Osteoblast (primary cell): Measurements from ENCODE around the gene UFM1. TPM values are rescaled to one million over a fixed set of nuclear protein-coding genes. Genes with fewer than 3 reads are reported as not detected.

Experiments used
- DNase-seq: peaks from one replicate; pipeline ENCODE4 v3.0.0; 2011; ENCODE audit warnings: low spot score, mixed read lengths; ENCODE audit not compliant: insufficient read length; ENCODE audit errors: missing footprints
- H2AFZ ChIP-seq: 2 replicates; pipeline ENCODE4 v1.6.0; 2011; ENCODE audit warnings: mild to moderate bottlenecking, low read length
- H3K27ac ChIP-seq: 2 replicates; pipeline ENCODE4 v1.5.1; 2011; ENCODE audit warnings: mild to moderate bottlenecking, low read depth, low read length, moderate library complexity
- H3K27me3 ChIP-seq: 2 replicates; pipeline ENCODE4 v1.6.0; 2012; ENCODE audit warnings: mild to moderate bottlenecking, control low read depth, inconsistent platforms, low read length, moderate library complexity; ENCODE audit not compliant: insufficient read depth
- H3K36me3 ChIP-seq: 2 replicates; pipeline ENCODE4 v1.5.1; 2011; ENCODE audit warnings: mild to moderate bottlenecking, low read length, control low read depth, moderate library complexity; ENCODE audit not compliant: insufficient read depth
- H3K4me1 ChIP-seq: 2 replicates; pipeline ENCODE4 v1.5.1; 2011; ENCODE audit warnings: mild to moderate bottlenecking, low read length, control low read depth, moderate library complexity; ENCODE audit not compliant: insufficient read depth
- H3K4me2 ChIP-seq: 2 replicates; pipeline ENCODE4 v1.6.0; 2011; ENCODE audit warnings: mild to moderate bottlenecking, low read length; ENCODE audit not compliant: insufficient read depth
- H3K4me3 ChIP-seq: fragments of 200-600 bp; sonication (generic); 3 replicates; pipeline ENCODE4 v1.5.1; 2012; ENCODE audit warnings: mild to moderate bottlenecking, low read length, inconsistent platforms; ENCODE audit not compliant: insufficient read depth
- H3K79me2 ChIP-seq: 2 replicates; pipeline ENCODE4 v1.6.0; 2012; ENCODE audit warnings: mild to moderate bottlenecking, low read length, control low read depth, inconsistent platforms; ENCODE audit not compliant: insufficient read depth
- H3K9me3 ChIP-seq: 2 replicates; pipeline ENCODE4 v1.5.1; 2011; ENCODE audit warnings: low read depth, low read length, control low read depth
- H4K20me1 ChIP-seq: 2 replicates; pipeline ENCODE4 v1.6.0; 2012; ENCODE audit warnings: mild to moderate bottlenecking, low read length, control low read depth; ENCODE audit not compliant: insufficient read depth
- total RNA-seq: library from RNA; depleted of rRNA; stranded (reverse); fragments of >200 nt; gene quantifications from 2 replicates; pipeline ENCODE4 v1.2.3, GENCODE V29; 2012
- TF ChIP-seq, protein P1 (sequence below): IDR thresholded peaks from 2 replicates; pipeline ENCODE4 v1.5.1; 2011; ENCODE audit warnings: mild to moderate bottlenecking, low read depth, low read length, moderate library complexity; ENCODE audit errors: extremely low read depth

Gene UFM1
- total RNA-seq, 1 donor: 110 TPM

DNA sequence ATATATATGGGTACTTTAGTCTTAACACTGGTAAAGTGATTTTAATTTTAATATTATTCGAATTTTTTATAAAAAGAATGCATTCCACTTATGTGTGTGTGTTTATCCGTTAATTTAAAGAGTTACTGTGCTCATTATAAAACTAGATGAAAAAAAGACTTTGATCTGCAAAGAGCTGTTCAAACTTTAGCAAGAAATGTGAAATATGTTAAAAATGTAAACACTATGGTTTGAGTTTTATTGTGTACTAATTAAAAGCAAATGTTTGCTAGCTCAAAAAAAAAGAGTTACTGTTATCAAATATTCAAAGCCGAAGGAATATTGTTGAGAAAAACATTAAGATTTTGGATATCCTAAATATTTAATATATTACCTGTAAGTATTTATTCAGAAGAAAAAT lies 34.5 kb downstream of the UFM1 start:
- Histone ChIP-seq H3K27ac (no peak overlapping the region), H3K4me2 (no peak overlapping the region), H4K20me1 (no peaks in the 10 kb centered on the region), H3K4me1 (no peaks in the 10 kb centered on the region), H2AFZ (no peak overlapping the region), H3K36me3 (no peaks in the 10 kb centered on the region), H3K27me3 (peaks cover 10% of the 10 kb centered on the region), H3K79me2 (no peaks in the 10 kb centered on the region), H3K9me3 (no peaks in the 10 kb centered on the region), H3K4me3 (no peak overlapping the region)
- TF ChIP-seq, protein P1, sequence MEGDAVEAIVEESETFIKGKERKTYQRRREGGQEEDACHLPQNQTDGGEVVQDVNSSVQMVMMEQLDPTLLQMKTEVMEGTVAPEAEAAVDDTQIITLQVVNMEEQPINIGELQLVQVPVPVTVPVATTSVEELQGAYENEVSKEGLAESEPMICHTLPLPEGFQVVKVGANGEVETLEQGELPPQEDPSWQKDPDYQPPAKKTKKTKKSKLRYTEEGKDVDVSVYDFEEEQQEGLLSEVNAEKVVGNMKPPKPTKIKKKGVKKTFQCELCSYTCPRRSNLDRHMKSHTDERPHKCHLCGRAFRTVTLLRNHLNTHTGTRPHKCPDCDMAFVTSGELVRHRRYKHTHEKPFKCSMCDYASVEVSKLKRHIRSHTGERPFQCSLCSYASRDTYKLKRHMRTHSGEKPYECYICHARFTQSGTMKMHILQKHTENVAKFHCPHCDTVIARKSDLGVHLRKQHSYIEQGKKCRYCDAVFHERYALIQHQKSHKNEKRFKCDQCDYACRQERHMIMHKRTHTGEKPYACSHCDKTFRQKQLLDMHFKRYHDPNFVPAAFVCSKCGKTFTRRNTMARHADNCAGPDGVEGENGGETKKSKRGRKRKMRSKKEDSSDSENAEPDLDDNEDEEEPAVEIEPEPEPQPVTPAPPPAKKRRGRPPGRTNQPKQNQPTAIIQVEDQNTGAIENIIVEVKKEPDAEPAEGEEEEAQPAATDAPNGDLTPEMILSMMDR: no peak
- no peak for DNase-seq

DNA sequence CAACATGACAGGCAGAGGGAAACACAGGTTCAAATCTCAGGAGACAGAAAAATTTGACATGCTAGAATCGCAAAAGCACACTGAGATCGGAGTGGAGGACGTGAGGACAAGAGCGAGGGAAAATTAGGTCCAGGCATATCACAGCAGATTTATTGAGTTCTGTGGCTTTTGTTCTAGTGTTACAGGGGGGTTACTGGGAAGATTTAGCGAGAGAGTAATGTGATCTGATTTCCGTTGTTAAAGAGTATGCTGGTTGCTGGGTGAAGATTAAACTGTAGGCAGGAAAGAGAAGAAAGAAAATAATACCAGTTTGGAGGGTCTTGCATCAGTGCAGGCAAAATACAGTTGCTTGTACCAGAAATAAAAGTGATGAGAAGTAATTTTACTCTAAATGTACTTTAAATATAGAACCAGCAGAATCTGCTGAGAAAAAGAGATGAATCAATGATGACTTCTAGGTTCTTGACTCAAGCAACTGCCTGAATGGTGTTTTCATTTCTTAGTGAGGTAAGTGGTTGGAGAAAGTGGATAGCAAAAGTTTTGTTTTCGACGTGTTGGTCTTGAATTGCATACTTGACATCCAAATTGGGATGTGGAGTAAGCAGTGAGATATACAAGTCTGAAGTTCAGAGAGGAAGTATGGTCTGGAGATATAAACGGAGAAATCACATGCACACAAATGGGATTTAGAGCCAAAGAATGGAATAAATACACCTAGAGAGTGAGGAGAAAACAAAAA lies 35.7 kb downstream of the UFM1 start:
- H3K79me2 ChIP-seq: no peaks in the 10 kb centered on the region
- H2AFZ ChIP-seq: no peak overlapping the region
- H3K4me1 ChIP-seq: no peaks in the 10 kb centered on the region
- TF ChIP-seq, protein P1: no peak
- no peak for DNase-seq
- H3K27me3 ChIP-seq: peaks cover 10% of the 10 kb centered on the region
- H3K4me3 ChIP-seq: no peak overlapping the region
- no peaks in the 10 kb centered on the region for H4K20me1 ChIP-seq
- H3K36me3 ChIP-seq: no peaks in the 10 kb centered on the region
- H3K4me2 ChIP-seq: no peak overlapping the region
- H3K27ac ChIP-seq: no peak overlapping the region
- no peaks in the 10 kb centered on the region for H3K9me3 ChIP-seq

DNA sequence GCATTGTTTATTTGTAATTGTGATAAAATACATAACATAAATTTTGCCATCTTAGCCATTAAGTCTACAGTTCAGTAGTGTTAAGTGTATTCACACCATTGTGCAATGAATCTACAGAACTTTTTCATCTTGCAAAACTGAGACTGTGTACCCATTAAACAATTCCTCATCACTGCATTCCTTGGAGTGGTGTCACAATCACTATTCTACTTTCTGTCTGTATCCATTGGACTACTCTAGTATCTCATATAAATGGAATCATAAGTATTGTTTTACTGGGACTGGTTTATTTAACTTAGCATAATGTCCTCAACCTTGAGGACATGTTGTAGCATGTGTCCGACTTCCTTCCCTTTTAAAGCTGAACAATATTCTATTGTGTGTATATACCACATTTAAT lies 36.8 kb downstream of the UFM1 start:
- Histone ChIP-seq H3K4me2 (no peak overlapping the region), H3K27ac (no peak overlapping the region), H3K9me3 (no peaks in the 10 kb centered on the region), H2AFZ (no peak overlapping the region), H3K27me3 (peaks cover 10% of the 10 kb centered on the region), H3K36me3 (no peaks in the 10 kb centered on the region), H4K20me1 (no peaks in the 10 kb centered on the region), H3K4me3 (no peak overlapping the region), H3K4me1 (no peaks in the 10 kb centered on the region), H3K79me2 (no peaks in the 10 kb centered on the region)
- no peak for DNase-seq
- TF ChIP-seq, protein P1: no peak

DNA sequence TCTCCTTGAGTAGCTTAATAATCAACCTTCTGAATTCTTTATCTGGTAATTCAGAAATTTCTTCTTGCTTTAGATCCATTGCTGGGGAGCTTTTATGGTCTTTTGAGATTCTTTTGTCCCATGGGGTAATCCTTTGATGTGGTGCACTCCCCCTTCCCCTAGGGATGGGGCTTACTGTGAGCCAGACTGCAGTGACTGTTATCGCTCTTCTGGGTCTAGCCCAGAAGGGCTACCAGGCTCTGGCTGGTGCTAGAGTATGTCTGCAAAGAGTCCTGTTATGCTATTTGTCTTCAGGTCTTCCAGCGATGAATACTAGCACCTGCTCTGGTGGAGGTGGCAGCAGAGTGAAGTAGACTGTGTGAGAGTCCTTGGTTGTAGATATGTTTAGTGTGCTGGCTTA lies 41.7 kb downstream of the UFM1 start:
- no peak overlapping the region for H3K4me3 ChIP-seq
- H3K4me2 ChIP-seq: no peak overlapping the region
- no peak for DNase-seq
- no peaks in the 10 kb centered on the region for H3K9me3 ChIP-seq
- H3K79me2 ChIP-seq: no peaks in the 10 kb centered on the region
- TF ChIP-seq, protein P1: no peak
- H3K27ac ChIP-seq: no peak overlapping the region
- H3K4me1 ChIP-seq: no peaks in the 10 kb centered on the region
- no peaks in the 10 kb centered on the region for H3K36me3 ChIP-seq
- H2AFZ ChIP-seq: no peak overlapping the region
- no peaks in the 10 kb centered on the region for H4K20me1 ChIP-seq
- no peaks in the 10 kb centered on the region for H3K27me3 ChIP-seq
